ENCODE data around the gene ERBB4.

The ERBB4 gene

DNA sequence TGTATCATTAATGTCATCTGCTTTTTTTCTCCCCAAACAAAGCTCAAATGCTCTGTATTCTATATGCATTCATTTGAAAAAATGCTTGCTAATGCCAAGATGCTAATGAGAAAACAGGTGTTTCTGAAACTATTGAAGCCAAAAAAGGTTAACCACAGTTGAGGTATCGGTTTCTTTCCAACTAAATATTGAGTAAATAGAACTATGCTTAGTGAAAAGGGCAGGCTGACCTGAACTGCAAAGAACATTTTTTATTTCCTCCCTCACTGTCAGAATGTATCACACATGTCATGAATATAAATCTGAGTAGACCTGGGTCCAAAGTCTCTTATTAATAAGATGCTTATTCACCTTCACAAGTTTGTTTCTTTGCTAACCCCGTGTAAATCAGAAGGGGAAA lies 1115.6 kb downstream of the ERBB4 start:
- Histone ChIP-seq H3K9me3 (ENCODE audit: severe bottlenecking) (no peaks in the 10 kb centered on the region), H3K27me3 (ENCODE audit: insufficient read depth, low read depth, severe bottlenecking) (no peaks in the 10 kb centered on the region), H3K4me3 (ENCODE audit: low read depth, low read length) (no peak overlapping the region), H3K36me3 (no peaks in the 10 kb centered on the region), H3K27ac (no peak overlapping the region)
- TF ChIP-seq CTCF (IDR thresholded peaks at IDR 0.05; ENCODE audit: low read depth, low read length): no peak
- DNase-seq: no peak

DNA sequence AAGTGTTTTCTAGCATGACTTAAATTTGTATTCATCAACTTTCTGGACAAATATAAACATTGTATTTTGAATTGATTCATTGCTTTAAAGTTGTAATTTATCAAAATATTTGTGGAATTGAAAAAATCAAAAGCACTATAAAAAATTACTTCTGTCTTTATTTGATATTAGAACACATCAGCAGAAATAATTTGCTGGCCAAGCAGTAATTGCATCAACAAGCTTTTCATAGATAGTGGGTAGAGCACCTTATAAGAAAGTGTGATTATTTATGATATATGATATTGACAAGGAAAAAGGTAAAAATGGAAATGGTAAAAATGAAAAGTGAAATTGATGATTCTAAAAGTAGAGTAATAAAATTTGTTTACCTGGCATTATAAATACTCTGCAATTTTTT lies 1121.1 kb downstream of the ERBB4 start:
- no peaks in the 10 kb centered on the region for H3K9me3 ChIP-seq (ENCODE audit: severe bottlenecking)
- no peak for TF ChIP-seq CTCF (IDR thresholded peaks at IDR 0.05; ENCODE audit: low read depth, low read length)
- no peaks in the 10 kb centered on the region for H3K27me3 ChIP-seq (ENCODE audit: insufficient read depth, low read depth, severe bottlenecking)
- DNase-seq: no peak
- no peak overlapping the region for H3K4me3 ChIP-seq (ENCODE audit: low read depth, low read length)
- H3K36me3 ChIP-seq: no peaks in the 10 kb centered on the region
- H3K27ac ChIP-seq: no peak overlapping the region

GRCh38 chr2:211416373-211416772 lies 1122.2 kb downstream of the ERBB4 start:
- Histone ChIP-seq H3K4me3 (ENCODE audit: low read depth, low read length) (no peak overlapping the region), H3K27me3 (ENCODE audit: insufficient read depth, low read depth, severe bottlenecking) (no peaks in the 10 kb centered on the region), H3K36me3 (no peaks in the 10 kb centered on the region), H3K9me3 (ENCODE audit: severe bottlenecking) (no peaks in the 10 kb centered on the region), H3K27ac (no peak overlapping the region)
- no peak for TF ChIP-seq CTCF (IDR thresholded peaks at IDR 0.05; ENCODE audit: low read depth, low read length)
- DNase-seq: no peak

DNA sequence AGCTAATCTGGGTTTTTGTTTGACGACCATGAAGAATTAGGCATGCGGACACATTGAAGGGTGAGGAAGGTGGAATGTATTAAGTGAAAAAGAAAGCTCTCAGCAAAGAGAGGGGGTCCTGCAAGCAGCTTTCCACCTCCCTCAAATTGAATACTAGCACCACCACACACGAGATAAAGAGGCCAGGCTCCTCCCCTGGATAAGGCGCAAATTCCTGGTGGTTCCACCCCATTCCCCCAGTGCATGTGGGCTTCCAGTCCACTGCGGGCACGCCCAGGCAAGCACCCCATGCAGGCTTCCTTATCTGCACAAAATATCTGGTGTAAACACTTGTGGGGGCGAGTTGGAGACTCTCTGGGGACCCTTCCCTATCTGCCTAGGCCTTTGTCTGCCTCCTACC lies 1124.9 kb downstream of the ERBB4 start:
- Histone ChIP-seq H3K27ac (no peak overlapping the region), H3K27me3 (ENCODE audit: insufficient read depth, low read depth, severe bottlenecking) (no peaks in the 10 kb centered on the region), H3K36me3 (no peaks in the 10 kb centered on the region), H3K9me3 (ENCODE audit: severe bottlenecking) (no peaks in the 10 kb centered on the region), H3K4me3 (ENCODE audit: low read depth, low read length) (no peak overlapping the region)
- no peak for DNase-seq
- no peak for TF ChIP-seq CTCF (IDR thresholded peaks at IDR 0.05; ENCODE audit: low read depth, low read length)

- no peaks in the 10 kb centered on the region for H3K9me3 ChIP-seq (ENCODE audit: severe bottlenecking)
- no peaks in the 10 kb centered on the region for H3K27me3 ChIP-seq (ENCODE audit: insufficient read depth, low read depth, severe bottlenecking)
- no peaks in the 10 kb centered on the region for H3K36me3 ChIP-seq
- H3K27ac ChIP-seq: no peak overlapping the region
- H3K4me3 ChIP-seq (ENCODE audit: low read depth, low read length): no peak overlapping the region
- no peak for DNase-seq
- TF ChIP-seq CTCF (IDR thresholded peaks at IDR 0.05; ENCODE audit: low read depth, low read length): no peak
Measured at GRCh38 chr2:211408483-211408891, 1130.1 kb downstream of the ERBB4 start.

- no peaks in the 10 kb centered on the region for H3K27me3 ChIP-seq (ENCODE audit: insufficient read depth, low read depth, severe bottlenecking)
- DNase-seq: no peak
- TF ChIP-seq CTCF (IDR thresholded peaks at IDR 0.05; ENCODE audit: low read depth, low read length): no peak
- no peaks in the 10 kb centered on the region for H3K9me3 ChIP-seq (ENCODE audit: severe bottlenecking)
- H3K4me3 ChIP-seq (ENCODE audit: low read depth, low read length): no peak overlapping the region
- H3K27ac ChIP-seq: no peak overlapping the region
- H3K36me3 ChIP-seq: no peaks in the 10 kb centered on the region
Measured at GRCh38 chr2:211407076-211407475, 1131.5 kb downstream of the ERBB4 start.
